Activated CD8-positive, alpha-beta memory T cell treated with anti-CD3 and anti-CD28 coated beads for 24 hours (primary cell): ENCODE measurements around the gene BMP7.
"Not testable (repeated sequence)": the region's sequence is repeated elsewhere in the genome, so short reads cannot be mapped to it uniquely, and the experiment has no call there.

Source experiments
- DNase-seq: peaks from one replicate; pipeline ENCODE4 v3.0.0-alpha.2; 2020

The BMP7 gene

GRCh38 chr20:57264908-57265335 lies 1.5 kb downstream of the BMP7 start:
- DNase-seq: not testable (repeated sequence)

GRCh38 chr20:57263801-57264792 lies 2.3 kb downstream of the BMP7 start:
- no peak for DNase-seq

- no peak for DNase-seq
These were observed 3.4 kb downstream of the BMP7 start for GRCh38 chr20:57262784-57263609.

GRCh38 chr20:57262301-57262700 lies 4.1 kb downstream of the BMP7 start:
- no peak for DNase-seq

GRCh38 chr20:57261457-57262251 lies 4.8 kb downstream of the BMP7 start:
- no peak for DNase-seq

GRCh38 chr20:57260934-57261333 lies 5.5 kb downstream of the BMP7 start:
- no peak for DNase-seq

- no peak for DNase-seq
These were observed 6.2 kb downstream of the BMP7 start for GRCh38 chr20:57259938-57260921.

- DNase-seq: no peak
These were observed 7.1 kb downstream of the BMP7 start for GRCh38 chr20:57259121-57259937.

GRCh38 chr20:57257701-57258453 lies 8.6 kb downstream of the BMP7 start:
- DNase-seq: no peak

- DNase-seq: no peak
These were observed 9.5 kb downstream of the BMP7 start for GRCh38 chr20:57256908-57257307.

GRCh38 chr20:57256205-57256604 lies 10.2 kb downstream of the BMP7 start:
- no peak for DNase-seq

- no peak for DNase-seq
These were observed 11.3 kb downstream of the BMP7 start for GRCh38 chr20:57255183-57255582.

GRCh38 chr20:57252559-57253162 lies 13.8 kb downstream of the BMP7 start:
- DNase-seq: no peak

- no peak for DNase-seq
These were observed 14.5 kb downstream of the BMP7 start for GRCh38 chr20:57251949-57252348.

GRCh38 chr20:57251344-57251743 lies 15.1 kb downstream of the BMP7 start:
- DNase-seq: no peak

- DNase-seq: peak; percentile 64
These were observed 15.7 kb downstream of the BMP7 start for GRCh38 chr20:57250607-57251343.

- no peak for DNase-seq
These were observed 16.7 kb downstream of the BMP7 start for GRCh38 chr20:57249772-57250171.

GRCh38 chr20:57249073-57249472 lies 17.4 kb downstream of the BMP7 start:
- DNase-seq: no peak
